Retinal pigment epithelial cell (primary cell): ENCODE data around the gene PDE4D.

Experiments used
- DNase-seq: peaks from one replicate; pipeline ENCODE4 v3.0.0-alpha.2; 2010; ENCODE audit warnings: low read depth
- H3K4me3 ChIP-seq: 2 replicates; pipeline ENCODE4 v1.5.1; 2011; ENCODE audit warnings: mild to moderate bottlenecking, low read length, control low read depth, moderate library complexity
- CTCF ChIP-seq: conservative IDR thresholded peaks from 2 replicates; pipeline ENCODE4 v1.5.1; 2011; ENCODE audit warnings: low read depth, low read length, control low read depth, inconsistent platforms

The PDE4D gene

GRCh38 chr5:59198832-59199231, 694.7 kb downstream of the PDE4D start:
- H3K4me3 ChIP-seq, result no peak overlapping the region

GRCh38 chr5:59198365-59198764, 695.2 kb downstream of the PDE4D start:
- no peak for DNase-seq
- H3K4me3 ChIP-seq, result no peak overlapping the region
- TF ChIP-seq CTCF, result no peak

More at GRCh38 chr5:59198832-59199231, 694.7 kb downstream of the PDE4D start:
- DNase-seq, result no peak
- TF ChIP-seq CTCF, result no peak

GRCh38 chr5:59197911-59198310, 695.6 kb downstream of the PDE4D start:
- no peak for TF ChIP-seq CTCF
- no peak for DNase-seq
- H3K4me3 ChIP-seq, result no peak overlapping the region

GRCh38 chr5:59193616-59194319, 699.8 kb downstream of the PDE4D start:
- TF ChIP-seq CTCF, result no peak
- H3K4me3 ChIP-seq, result no peak overlapping the region
- peak; percentile 71 for DNase-seq

- no peak for DNase-seq
- H3K4me3 ChIP-seq, result no peak overlapping the region
- TF ChIP-seq CTCF, result no peak
Measured at GRCh38 chr5:59190746-59191145, 702.8 kb downstream of the PDE4D start.

GRCh38 chr5:59189472-59190244, 703.9 kb downstream of the PDE4D start:
- TF ChIP-seq CTCF, result no peak
- DNase-seq, result no peak
- no peak overlapping the region for H3K4me3 ChIP-seq
